Sigmoid colon (tissue), 7 donors: ENCODE measurements around the gene ZFPM1. TPM values are rescaled to one million over a fixed set of nuclear protein-coding genes. Genes with fewer than 3 reads are reported as not detected.

ENCODE experiments used
- DNase-seq: peaks from one replicate; pipeline ENCODE4 v3.0.0-alpha.2; 2019
- H3K27ac ChIP-seq, 4 donors: fragments of 200-600 bp; sonication (generic); one replicate each; pipeline ENCODE4 v1.5.1; 2016 to 2019; ENCODE audit warnings: mild to moderate bottlenecking in 1 of 4
- H3K27me3 ChIP-seq, 3 donors: fragments of 200-600 bp; sonication (generic); one replicate each; pipeline ENCODE4 v1.5.1; 2019; ENCODE audit warnings: mild to moderate bottlenecking in 1 of 3
- H3K36me3 ChIP-seq, 4 donors: fragments of 200-600 bp; sonication (generic); one replicate each; pipeline ENCODE4 v1.5.1; 2016 to 2019
- H3K4me1 ChIP-seq, 4 donors: fragments of 200-600 bp; sonication (generic); one replicate each; pipeline ENCODE4 v1.5.1; 2017 to 2019
- H3K4me3 ChIP-seq, 4 donors: fragments of 200-600 bp; sonication (generic); one replicate each; pipeline ENCODE4 v1.5.1; 2017 to 2019; ENCODE audit warnings: mild to moderate bottlenecking in 2 of 4, moderate library complexity in 1 of 4
- H3K9me3 ChIP-seq, 4 donors: fragments of 200-600 bp in 3 of 4; sonication (generic) in 3 of 4; one replicate each; pipeline versions ENCODE4 v1.5.1 to v1.6.1; 2013 to 2019
- CTCF ChIP-seq, 4 experiments: fragments of 450-650 bp in 3 of 4; fragments of 200-600 bp in 1 of 4; IDR thresholded peaks; one replicate each; pipeline ENCODE4 v1.5.1; 2016 to 2019; ENCODE audit warnings: antibody characterized with exemption in 4 of 4, mild to moderate bottlenecking in 3 of 4, moderate library complexity in 2 of 4
- EP300 ChIP-seq, 4 donors: sonication (generic); formaldehyde crosslinking; IDR thresholded peaks; one replicate each; pipeline ENCODE4 v1.6.1; 2017; ENCODE audit warnings: antibody characterized with exemption in 4 of 4
- POLR2A ChIP-seq, 2 donors: fragments of 450-650 bp; IDR thresholded peaks; one replicate each; pipeline ENCODE4 v1.6.1; 2016; ENCODE audit warnings: antibody characterized with exemption in 2 of 2, mild to moderate bottlenecking in 2 of 2, moderate library complexity in 2 of 2
- POLR2AphosphoS5 ChIP-seq, 4 donors: sonication (generic); formaldehyde crosslinking; IDR thresholded peaks; one replicate each; pipeline ENCODE4 v1.6.1; 2017; ENCODE audit warnings: antibody characterized with exemption in 4 of 4
- WGBS, 2 donors: extraction: QIAGEN DNeasy Blood & Tissue Kit; methylation state at CpG; one replicate each; pipeline ENCODE4 v1.1.7; 2013; 5-methylcytosine and 5-hydroxymethylcytosine counted together
- intact Hi-C: fragments of 100-400 bp; cut with DNase I; formaldehyde crosslinking; loops from one replicate; pipeline ENCODE4 v1.15.1; 2023
- polyA plus RNA-seq, 3 donors: library from polyadenylated mRNA; stranded (reverse); fragments of 200-250 nt; gene quantifications; one replicate each; pipeline ENCODE4 v1.2.3, GENCODE V29; 2013
- total RNA-seq, 4 donors: library from RNA; depleted of rRNA; stranded (reverse); fragments of >200 nt; gene quantifications; one replicate each; pipeline ENCODE4 v1.1.0, GENCODE V29; 2016
- donor health status: healthy with polysubstance abuse.
- donor health status: Bipolar disorder and iron deficiency.
- donor health status: healthy.

Gene ZFPM1
- total and polyA plus RNA-seq, 7 donors = 0.27 to 3.7 (median 0.66) TPM

DNA sequence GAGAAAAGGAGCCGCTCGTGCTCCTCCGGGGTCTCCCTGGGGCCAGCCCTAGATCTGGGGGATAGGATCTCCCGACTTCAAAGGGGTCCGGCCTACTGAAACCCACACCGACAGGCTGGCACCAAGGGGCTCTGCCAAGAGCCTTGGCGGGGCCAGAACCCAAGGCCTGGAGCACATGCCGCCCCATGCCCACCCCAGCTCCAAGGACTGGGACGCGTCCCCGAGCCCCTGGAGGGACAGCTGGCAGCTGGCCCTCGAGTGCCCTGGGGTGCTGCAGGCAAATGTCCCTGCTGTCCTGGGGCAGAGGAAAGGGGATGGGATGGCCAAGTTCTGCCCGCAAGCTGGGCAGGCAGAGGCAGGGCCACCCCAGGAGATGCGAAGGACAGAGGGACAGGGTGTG, 31.8 kb upstream of the ZFPM1 start:
- H3K4me1 ChIP-seq = no peaks in the 10 kb centered on the region
- H3K36me3 ChIP-seq = no peaks in the 10 kb centered on the region
- no peak for TF ChIP-seq POLR2AphosphoS5 (IDR thresholded peaks at IDR 0.05)
- TF ChIP-seq POLR2A (IDR thresholded peaks at IDR 0.05) = no peak
- TF ChIP-seq CTCF (IDR thresholded peaks at IDR 0.05) = no peak
- no peak for TF ChIP-seq EP300 (IDR thresholded peaks at IDR 0.05)
- no peak overlapping the region for H3K4me3 ChIP-seq
- WGBS, 2 donors = 79 to 86% methylated on average over 14 of the region's 14 CpGs
- H3K27ac ChIP-seq = no peak overlapping the region
- no peaks in the 10 kb centered on the region for H3K9me3 ChIP-seq
- intact Hi-C loops = no loop called here
- DNase-seq = no peak
- H3K27me3 ChIP-seq = no peaks in the 10 kb centered on the region

DNA sequence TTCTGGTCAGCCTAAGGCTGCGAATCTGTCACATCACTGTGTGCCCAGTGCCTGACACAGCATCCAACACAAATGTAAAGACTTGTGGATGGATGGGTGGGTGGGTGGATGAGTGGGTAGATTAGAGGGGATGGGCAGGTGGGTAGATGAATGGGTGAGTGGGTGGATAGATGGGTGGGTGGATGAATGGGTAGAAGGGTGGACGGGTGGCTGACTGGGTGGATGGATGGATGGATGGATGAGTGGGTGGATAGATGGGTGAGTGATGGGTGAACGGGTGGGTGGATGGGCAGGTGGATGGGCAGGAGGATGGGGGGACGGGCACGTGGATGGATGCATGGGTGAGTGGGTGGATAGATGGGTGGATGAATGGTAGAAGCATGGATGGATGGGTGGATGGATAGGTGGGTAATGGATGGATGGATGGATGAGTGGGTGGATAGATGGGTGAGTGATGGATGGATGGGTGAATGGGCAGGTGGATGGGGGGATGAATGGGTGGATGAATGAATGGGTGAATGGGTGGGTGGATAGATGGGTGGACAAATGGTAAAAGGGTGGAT, 31.1 kb upstream of the ZFPM1 start:
- no peak overlapping the region for H3K27ac ChIP-seq
- H3K4me3 ChIP-seq = no peak overlapping the region
- no peak for DNase-seq
- H3K9me3 ChIP-seq = no peaks in the 10 kb centered on the region
- TF ChIP-seq POLR2AphosphoS5 (IDR thresholded peaks at IDR 0.05) (no peak), EP300 (IDR thresholded peaks at IDR 0.05) (no peak), CTCF (IDR thresholded peaks at IDR 0.05) (no peak), POLR2A (IDR thresholded peaks at IDR 0.05) (no peak)
- no peaks in the 10 kb centered on the region for H3K27me3 ChIP-seq
- 45 to 52% methylated on average over 5 of the region's 5 CpGs for WGBS, 2 donors
- intact Hi-C loops = no loop called here
- no peaks in the 10 kb centered on the region for H3K36me3 ChIP-seq
- no peaks in the 10 kb centered on the region for H3K4me1 ChIP-seq

GRCh38 chr16:88422733-88423447, 30.2 kb upstream of the ZFPM1 start:
- 53 to 54% methylated on average over 3 of the region's 3 CpGs for WGBS, 2 donors
- H3K9me3 ChIP-seq = no peaks in the 10 kb centered on the region
- intact Hi-C loops = no loop called here
- no peak overlapping the region for H3K4me3 ChIP-seq
- H3K27ac ChIP-seq = no peak overlapping the region
- no peak for DNase-seq
- no peaks in the 10 kb centered on the region for H3K27me3 ChIP-seq
- no peaks in the 10 kb centered on the region for H3K4me1 ChIP-seq
- no peaks in the 10 kb centered on the region for H3K36me3 ChIP-seq
- TF ChIP-seq EP300 (IDR thresholded peaks at IDR 0.05) = no peak
- TF ChIP-seq POLR2A (IDR thresholded peaks at IDR 0.05) = no peak
- TF ChIP-seq POLR2AphosphoS5 (IDR thresholded peaks at IDR 0.05) = no peak
- no peak for TF ChIP-seq CTCF (IDR thresholded peaks at IDR 0.05)

GRCh38 chr16:88423448-88423850, 29.6 kb upstream of the ZFPM1 start:
- no peak for TF ChIP-seq POLR2AphosphoS5 (IDR thresholded peaks at IDR 0.05)
- no peak for TF ChIP-seq POLR2A (IDR thresholded peaks at IDR 0.05)
- TF ChIP-seq EP300 (IDR thresholded peaks at IDR 0.05) = no peak
- TF ChIP-seq CTCF (IDR thresholded peaks at IDR 0.05) = no peak
- 30 to 73% methylated on average over 6 of the region's 6 CpGs for WGBS, 2 donors
- intact Hi-C loops = no loop called here

More at GRCh38 chr16:88423448-88423850, 29.6 kb upstream of the ZFPM1 start:
- DNase-seq = no peak
- H3K27ac ChIP-seq = no peak overlapping the region
- H3K27me3 ChIP-seq = peaks cover 0 to 2% (median 0%) of the 10 kb centered on the region in 3 donors
- H3K36me3 ChIP-seq = no peaks in the 10 kb centered on the region
- no peak overlapping the region for H3K4me3 ChIP-seq
- no peaks in the 10 kb centered on the region for H3K9me3 ChIP-seq
- H3K4me1 ChIP-seq = no peaks in the 10 kb centered on the region
